T-helper 2 cell treated with Interferon-gamma antibody and Interleukin-4, amounts not matched to agents 100 ng/mL and 5 ng/mL, for 36 hours (primary cell): ENCODE data around the gene EPDR1. TPM values are rescaled to one million over a fixed set of nuclear protein-coding genes. Genes with fewer than 3 reads are reported as not detected.
"Not testable (repeated sequence)": the region's sequence is repeated elsewhere in the genome, so short reads cannot be mapped to it uniquely, and the experiment has no call there.

ENCODE experiments used
- intact Hi-C: fragments of 100-400 bp; cut with micrococcal nuclease; formaldehyde crosslinking; loops from one replicate; pipeline ENCODE4 v1.15.1; 2023
- total RNA-seq: library from RNA; stranded (reverse); gene quantifications from 2 replicates; pipeline ENCODE4 v1.2.3, GENCODE V29; 2022

The EPDR1 gene
- total RNA-seq, 1 donor from 2014 or later, result 0.36 TPM

DNA sequence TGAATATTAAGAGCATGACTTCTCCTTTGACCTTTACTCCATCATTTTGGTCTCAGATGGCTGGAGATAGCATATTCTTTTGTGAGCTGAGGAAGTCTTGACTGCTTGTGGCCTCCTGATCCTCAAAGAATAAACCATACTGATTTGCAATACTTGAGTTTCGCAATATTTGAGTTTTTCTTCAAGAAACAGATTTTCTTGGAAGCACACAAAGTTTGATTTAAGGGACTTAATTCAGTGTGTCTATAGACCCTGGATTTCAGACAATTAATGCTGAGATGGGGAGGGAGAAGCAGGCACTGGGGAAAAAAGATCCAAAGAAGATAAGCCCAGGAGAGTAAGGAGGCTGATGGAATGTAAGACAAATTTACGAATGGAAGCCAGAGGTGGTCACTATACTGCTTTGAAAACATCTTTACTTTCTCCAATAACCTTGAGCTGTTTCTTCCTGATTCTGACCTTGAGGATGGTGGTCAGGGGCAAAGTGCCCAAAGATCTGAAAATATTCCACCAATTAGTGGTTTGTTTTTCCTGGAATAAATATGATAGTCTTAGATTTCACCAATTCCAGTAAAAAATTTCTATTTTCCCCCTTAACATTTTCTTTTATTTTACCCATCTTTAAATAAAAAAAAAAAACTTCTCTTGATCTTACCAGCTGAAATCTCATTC is 7.5 kb downstream of the EPDR1 start:
- intact Hi-C loops, result no loop called here

DNA sequence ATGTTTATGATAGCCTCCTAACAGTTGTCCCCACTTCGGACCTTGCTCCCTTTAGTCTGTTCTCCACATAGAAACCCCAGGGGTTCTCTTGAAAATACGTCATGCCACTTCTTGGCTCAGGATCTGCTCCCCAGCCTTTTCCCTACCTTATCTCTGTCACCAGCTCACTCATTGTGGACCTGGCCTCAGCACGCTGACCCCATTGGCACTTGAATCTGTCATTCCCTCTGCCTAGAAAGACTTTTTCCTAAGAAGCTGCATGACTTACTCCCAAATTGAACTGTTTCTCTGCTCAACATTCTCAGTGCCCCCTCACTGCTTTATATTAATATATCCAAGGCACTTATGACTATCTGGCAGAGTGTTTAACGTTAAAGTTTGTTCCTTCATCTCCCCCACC is 8.4 kb downstream of the EPDR1 start:
- intact Hi-C loops, result no loop called here

DNA sequence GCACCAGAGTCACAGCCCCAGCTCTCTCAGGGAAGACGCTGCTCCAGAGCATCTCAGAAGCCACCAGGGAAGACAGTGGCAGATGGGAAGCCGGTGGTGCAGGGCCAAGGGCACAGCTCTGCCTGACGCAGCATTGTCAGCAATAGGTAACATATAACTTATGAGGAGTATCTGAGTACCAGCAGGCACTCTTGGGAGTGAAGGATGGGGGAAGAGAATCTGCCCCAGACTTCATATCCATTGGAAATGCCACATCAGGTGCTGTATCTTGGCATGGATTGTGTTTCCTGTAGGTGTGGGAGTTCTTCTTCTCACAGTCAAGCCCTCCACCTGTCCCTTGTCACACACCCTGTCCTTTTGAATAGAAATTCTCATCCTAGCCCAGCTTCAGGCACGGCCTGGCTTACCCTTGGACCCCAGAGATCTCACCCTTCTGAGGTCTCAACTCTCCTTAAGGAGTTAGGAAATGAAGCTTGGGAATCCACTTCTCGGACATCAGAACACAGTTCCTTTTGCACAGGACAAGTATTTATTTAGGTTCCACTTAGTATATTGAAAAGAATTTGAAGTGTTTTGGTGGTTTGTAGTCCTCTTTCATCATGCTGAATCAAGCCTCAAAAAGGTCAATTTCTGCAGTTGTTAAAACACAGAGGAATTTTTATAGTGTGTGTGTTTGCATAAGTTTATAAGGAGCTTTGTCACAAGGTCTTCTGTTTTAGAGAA is 9.9 kb downstream of the EPDR1 start:
- intact Hi-C loops, result no loop called here

DNA sequence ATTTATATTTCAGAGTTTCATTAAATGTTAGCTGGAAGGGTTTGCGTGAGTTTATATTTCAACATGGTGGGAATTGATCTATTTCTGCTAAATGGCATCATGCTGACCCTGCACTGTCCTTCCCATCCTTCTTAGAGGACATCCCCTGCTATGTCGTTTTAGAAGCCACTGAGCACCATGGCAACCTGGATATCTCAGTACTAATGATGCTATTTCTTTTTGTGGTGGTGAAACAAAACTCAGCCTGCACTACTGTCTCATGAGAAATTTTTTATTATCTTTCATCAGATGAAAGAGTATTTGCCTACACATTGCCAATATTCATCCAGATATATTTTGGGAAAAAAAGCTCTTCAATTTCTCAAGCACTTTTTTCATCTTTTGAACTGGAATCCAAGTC is 12.1 kb downstream of the EPDR1 start:
- intact Hi-C loops, result no loop called here

DNA sequence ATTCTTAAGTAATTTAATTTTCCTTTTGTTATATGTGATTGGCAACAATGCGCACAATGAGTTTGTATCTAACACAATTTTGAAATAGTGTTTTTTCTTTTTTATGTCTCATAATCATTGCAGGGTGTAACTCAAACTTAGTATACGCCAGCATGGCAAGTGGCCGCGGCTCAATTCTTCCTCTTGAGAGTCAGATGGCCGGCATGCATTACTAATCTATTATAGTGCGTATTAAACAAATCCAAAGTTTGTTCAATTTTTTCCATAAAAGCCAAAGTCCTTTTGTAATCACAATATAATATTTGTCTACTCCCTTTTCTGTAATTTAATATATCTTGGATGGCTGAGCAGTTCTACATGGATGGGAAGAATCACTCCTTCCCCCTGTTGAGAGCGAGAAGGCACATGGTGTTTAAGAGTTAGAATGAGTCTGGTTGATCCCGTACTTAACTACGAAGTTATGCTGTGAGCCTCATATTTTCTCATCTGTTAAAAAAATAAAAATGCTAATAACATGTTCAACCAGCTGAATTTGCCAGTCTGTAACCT is 12.7 kb downstream of the EPDR1 start:
- intact Hi-C loops, result no loop called here

DNA sequence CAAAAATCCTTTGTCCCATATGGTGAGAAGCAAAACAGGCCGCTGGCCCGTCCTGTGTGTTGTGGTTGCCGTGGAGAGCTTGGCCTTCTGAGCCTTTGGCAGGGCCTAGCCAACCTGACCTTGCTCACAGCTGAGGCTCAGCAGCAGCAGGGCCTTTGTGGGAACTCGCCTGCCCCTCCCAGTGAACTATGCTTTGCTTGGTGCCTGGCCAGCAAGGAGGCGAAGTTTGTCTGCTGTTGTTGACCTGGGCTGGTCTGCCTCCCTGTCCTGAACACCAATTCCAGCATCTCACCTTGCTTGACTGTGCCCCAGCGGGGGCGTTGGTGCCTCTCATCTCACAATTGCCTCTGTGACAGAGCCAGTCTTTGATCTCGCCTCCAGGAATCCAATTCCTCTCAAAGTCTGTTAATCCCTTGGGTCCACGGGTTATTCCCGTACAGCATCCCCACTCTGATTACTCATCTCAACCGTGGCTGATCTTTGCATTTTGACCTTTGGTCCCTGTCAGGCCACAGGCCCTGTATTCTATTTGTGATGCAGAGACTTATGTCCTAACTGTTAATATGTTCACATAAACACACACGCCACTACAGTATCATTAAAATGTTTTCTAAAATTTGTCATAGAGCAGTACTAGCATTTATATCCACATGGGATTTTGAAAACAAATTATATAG is 22.6 kb downstream of the EPDR1 start:
- intact Hi-C loops, result no loop called here

DNA sequence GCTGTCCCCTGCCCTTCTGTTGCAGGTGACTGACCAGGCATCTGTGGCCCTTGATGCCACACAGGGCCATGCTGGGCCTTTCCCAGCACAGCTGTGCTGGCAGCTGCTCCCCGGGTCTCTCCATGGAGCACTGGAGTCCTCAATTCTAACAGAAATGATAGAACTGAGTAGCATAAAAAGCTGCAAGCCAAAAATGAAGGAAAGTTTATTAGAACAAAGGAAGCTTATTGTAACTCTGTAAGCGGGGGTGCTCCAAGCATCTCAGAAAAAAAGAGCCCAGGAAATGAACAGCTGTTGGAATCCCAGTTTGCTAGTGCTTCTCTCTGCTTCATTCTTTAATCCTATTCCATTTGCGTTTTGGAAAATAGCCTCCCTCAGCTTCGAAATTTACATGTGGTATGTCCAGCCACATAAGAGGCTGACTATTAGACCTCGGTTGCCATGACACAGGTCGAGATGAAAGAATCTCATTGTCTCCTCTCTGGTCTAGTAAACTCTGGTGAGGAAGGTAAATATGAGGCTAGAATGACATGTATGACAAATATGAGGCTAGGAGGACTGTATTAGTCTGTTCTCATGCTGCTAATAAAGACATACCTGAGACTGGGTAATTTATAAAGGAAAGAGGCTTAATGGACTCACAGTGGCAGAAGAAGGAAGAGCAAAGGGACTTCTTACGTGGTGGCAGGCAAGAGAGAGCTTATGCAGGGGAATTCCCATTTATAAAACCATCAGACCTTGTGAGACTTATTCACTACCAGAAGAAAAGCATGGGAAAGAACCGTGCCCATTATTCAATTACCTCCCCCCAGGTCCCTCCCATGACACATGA is 23.7 kb downstream of the EPDR1 start:
- intact Hi-C loops, result no loop called here

DNA sequence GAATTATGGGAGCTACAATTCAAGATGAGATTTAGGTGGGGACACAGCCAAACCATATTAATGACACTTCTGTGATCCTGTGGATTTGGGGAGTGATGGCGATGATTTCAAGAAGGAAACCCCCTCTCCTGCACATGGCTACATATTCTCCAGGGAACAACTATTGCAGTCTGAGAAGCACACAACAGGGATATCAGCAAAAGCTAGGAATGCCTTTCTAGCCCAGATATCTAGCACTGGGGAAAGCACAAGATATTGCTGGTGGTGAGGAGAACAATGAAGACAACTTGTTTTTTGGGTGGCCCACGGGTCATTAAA is 24.3 kb downstream of the EPDR1 start:
- intact Hi-C loops, result no loop called here

DNA sequence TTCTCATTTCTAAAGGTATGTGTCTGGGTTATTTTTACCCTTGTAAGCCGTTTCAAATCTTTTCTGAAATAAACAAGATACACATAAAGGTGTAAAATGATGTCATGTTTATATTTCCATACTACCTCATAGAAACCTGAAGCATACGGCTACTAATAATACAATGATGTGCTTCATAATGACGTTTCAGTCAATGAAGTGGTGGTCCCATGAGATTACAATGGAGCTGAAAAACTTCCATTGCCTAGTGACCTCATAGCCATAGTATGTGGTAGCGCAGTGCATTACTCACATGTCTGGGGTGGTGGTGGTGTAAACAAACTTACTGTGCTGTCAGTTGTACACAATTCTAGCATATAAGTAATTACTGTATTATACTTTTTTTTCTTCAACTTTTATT is 24.9 kb downstream of the EPDR1 start:
- intact Hi-C loops, result no loop called here

DNA sequence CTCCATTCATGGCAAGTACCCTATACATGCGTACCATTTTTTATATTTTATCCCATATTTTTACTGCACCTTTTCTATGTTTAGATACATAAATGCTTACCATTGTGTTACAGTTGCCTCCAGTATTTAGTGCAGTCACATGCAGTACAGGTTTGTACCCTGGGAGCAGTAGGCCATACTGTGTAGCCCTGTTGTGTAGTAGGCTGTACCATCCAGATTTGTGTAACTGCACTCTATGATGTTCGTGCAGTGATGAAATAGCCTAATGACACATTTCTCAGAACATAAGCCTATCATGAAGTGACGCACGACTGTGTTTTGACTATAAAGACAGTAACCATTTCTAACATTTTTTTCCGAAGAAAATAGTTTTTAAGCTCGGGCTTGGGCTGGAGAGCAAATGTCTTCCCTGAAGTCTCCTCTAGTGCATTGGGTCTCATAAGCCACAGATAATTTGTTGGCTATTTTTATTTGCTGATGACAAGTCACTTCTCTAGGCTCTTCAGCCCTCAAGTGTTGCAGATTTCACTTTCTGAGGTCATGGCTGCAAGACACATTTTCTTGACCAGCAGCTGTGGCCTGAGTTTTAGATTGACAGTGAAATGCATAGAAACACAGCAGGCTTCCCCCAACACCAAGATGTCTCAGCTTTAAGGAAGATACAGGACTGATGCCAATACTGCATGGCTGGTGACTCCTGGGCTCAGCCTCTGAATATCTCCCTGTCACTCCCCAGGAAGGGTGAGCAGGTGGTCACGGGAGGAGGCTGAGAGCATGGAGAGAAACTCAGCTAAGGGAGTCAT is 26.9 kb downstream of the EPDR1 start:
- intact Hi-C loops, result no loop called here

DNA sequence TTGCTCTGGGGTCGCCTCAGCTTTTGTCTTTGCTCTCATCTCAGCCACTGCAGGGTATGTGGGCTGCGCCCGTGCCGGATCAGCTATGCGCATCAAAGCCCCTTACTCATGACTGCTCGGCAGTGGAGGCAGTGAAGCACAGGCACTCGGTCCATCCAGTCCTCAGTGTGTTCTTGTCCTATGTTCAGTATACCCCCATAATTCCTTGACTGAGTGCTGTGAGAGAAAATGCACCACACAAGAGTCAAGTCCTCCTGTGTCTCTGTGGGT is 27.4 kb downstream of the EPDR1 start:
- intact Hi-C loops, result no loop called here

DNA sequence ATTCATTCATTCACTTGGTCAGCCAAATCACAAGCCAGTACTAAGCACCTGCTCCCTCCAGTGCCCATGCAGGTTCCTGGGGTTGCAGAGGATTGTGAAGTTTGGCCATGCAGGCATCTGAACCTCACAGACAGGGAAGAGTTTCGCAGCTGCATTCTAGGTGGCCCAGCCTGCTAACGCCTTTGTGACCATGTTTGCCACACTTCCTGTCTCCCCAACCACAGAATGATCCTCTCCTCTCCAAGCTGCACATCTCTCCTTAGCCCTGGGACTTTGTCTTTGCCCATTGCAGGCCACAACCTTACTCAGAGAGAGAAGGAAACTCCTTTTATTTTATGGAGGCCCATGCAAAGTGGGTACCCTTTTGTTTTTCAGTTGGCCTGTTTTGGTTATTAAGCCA is 31.8 kb downstream of the EPDR1 start:
- intact Hi-C loops, result no loop called here

DNA sequence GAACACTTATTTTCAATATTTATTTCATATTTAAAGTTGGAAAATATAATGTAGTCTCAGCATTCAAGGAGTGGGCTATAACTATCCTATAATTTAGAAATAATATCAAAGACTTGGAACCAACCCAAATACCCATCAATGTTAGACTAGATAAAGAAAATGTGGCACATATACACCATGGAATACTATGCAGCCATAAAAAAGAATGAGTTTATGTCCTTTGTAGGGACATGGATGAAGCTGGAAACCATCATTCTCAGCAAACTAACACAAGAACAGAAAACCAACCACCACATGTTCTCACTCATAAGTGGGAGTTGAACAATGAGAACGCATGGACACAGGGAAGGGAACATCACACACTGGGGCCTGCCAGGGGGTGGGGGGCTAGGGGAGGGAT is 33.8 kb downstream of the EPDR1 start:
- intact Hi-C loops, result not testable (repeated sequence)

DNA sequence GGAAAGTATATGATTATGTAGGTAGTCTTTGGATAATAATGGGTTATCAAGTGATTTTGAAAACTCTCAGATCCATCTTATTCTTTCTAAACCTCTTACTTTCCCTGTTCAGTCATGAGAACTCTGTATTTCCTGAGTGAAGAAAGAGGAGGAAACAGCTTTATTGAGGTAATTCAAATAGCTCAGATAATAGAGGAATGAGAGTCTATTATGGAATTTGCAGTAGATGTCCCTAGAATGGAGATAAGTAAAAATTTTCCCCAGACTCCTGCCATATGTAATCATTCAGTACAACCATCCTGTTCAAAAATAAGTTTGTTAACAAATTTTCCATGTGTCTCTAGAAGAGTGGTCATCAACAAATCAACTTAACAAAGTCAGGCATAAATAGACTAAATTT is 36.4 kb downstream of the EPDR1 start:
- intact Hi-C loops, result no loop called here

DNA sequence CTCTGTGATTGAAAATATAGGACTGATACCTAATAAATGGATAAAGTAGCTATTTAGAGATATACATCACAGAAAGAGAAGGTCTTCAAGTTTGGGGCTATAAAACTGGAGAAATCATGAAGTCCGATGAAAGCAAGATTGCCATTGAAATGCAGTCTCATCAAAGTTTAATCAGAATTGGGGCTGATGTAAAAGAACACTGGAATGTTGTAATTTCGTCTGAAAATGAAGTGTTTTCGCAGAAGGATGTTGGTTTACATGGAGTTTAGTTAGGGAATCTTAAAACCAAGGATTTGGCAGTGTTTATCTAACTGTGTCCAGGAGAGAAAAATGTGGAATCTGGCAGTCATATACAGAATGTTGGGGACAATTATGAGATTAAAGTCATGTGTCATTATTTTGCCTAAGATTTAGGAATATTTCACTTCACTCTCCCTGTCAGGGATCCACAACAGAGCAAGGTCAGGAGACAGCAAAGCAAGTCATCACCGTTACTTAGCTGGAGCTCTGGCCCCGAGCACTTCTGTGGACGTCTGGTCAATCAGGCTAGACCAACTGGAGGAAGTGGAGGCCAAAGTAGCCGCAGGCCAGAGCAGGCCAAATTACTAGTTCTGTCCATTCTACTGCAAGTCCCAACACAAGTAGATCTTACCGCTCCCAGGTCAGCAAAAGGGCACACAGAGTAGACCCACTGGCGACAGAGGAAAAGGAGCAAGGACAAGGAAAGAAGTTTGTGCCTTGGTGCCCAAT is 37.0 kb downstream of the EPDR1 start:
- intact Hi-C loops, result no loop called here

DNA sequence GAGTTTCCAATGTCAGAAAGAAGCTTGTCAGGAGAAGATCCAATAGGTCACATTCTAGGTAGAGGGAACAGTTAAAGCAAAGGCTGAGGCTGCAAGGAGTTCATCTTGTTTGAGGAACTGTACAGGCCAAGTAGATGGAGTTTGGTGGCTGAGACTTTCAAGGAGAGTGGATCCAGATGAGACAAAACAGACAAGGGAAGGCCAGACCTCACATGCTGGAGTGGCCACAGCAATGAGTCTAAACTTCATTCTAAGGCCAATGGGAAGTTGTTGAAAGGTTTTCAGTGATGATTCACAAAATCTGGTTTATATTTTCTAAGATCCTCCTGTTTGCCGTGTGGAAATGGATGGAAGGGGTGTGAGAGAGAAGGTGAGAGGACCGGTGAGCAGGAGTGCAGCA is 40.0 kb downstream of the EPDR1 start:
- intact Hi-C loops, result no loop called here

DNA sequence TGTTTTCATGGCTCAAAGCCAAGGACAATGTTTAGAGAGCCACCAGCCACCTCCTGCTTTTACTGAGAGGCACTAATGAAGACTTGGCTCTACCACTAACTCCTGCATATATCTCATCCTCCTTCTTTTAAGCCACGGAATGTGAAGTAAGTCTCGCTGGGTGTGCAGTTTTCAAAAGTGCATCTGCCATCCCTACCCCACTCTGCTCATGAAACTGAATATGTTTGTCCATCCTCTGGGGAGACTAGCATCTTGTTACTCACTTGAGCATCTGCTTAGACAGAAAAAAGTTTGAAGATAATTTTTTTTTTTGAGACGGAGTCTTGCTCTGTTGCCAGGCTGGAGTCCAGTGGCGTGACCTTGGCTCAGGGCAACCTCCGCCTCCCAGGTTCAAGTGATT is 40.8 kb downstream of the EPDR1 start:
- intact Hi-C loops, result no loop called here

DNA sequence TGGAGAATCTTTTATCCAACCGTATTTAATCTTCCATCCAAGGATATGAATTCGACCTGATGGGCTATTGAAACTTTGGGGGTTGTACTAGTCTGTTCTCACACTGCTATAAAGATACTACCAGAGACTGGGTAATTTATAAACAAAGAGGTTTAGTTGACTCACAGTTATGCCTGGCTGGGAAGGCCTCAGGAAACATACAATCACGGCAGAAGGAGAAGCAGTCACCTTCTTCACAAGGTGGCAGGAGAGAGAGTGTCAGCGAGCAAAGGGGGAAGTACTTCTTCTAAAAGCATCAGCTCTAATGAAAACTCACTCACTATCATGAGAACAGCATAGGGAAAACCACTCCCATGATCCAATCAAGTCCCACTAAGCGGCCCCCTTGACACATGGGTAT is 43.8 kb downstream of the EPDR1 start:
- intact Hi-C loops, result no loop called here

DNA sequence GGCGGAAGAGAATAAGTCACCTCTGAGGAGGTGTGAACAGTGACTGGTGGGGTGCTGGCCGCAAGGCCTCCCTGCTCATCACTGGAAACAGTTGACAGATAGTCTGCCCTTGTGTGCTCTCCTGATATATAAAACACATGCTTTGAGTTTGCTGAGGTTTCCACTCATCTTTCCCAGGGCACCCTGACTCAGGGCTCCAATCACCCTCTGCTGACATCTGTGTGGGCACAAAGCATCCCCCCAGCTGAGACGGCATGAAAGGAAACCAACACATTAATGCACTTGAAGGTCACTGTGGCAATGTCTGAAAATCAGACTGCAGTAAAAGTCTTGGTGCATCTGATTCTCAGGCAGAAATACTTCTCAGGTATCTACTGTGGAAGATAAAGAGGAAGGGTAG is 49.8 kb downstream of the EPDR1 start:
- intact Hi-C loops, result no loop called here

DNA sequence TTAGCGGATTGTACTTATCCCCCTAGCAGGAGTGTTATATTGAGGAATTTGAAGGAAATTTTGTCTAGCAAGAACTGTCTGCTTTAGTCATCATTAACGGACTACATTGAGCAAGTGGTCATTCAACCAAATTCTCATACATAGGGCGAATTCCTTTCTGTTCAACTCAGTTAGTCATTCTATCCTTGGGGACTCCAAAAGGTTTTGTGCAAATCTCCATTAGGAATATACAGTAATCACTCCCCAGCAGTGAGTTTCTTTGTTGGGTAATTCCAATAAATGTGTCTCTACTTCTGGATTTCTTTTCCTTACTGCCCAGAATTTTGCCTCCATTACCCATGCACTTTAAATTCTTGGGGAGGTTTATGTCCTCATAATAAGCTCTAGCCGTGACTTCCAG is 51.1 kb downstream of the EPDR1 start:
- intact Hi-C loops, result no loop called here
